ENCODE results near the gene CAMTA1. TPM values are rescaled to one million over a fixed set of nuclear protein-coding genes. Genes with fewer than 3 reads are reported as not detected.

CAMTA1 gene
- polyA plus RNA-seq, 1 of the 3 experiments (the other 2 are of a cell fraction), result 63.1 TPM

- Histone ChIP-seq H3K27ac (ENCODE audit: low read depth in 2 of 2, low read length in 1 of 2) (no peak overlapping the region; a peak in 1 of 4 replicates), H2AFZ (ENCODE audit: low read depth) (no peak overlapping the region), H3K4me2 (no peak overlapping the region), H4K20me1 (ENCODE audit: insufficient read depth) (no peaks in the 10 kb centered on the region), H3K36me3 (replicated peaks in 1 of 2; ENCODE audit: control insufficient read depth in 1 of 2, insufficient read depth in 2 of 2, low read length in 1 of 2) (no peaks in the 10 kb centered on the region), H3K4me1 (ENCODE audit: control insufficient read depth in 1 of 2, insufficient read depth in 2 of 2, low read depth in 1 of 2, low read length in 1 of 2) (peaks cover 0 to 72% of the 10 kb centered on the region in 2 experiments; a peak in 2 of 4 replicates), H3F3A (replicated peaks; ENCODE audit: insufficient read depth) (no peaks in the 10 kb centered on the region), H3K9me3 (no peaks in the 10 kb centered on the region), H3K27me3 (ENCODE audit: insufficient read depth) (no peaks in the 10 kb centered on the region), H3K9ac (no peak overlapping the region), H3K79me2 (ENCODE audit: insufficient read depth) (no peaks in the 10 kb centered on the region), H3K4me3 (ENCODE audit: low read depth in 2 of 2, low read length in 1 of 2) (no peak overlapping the region), H3K9me2 (no peaks in the 10 kb centered on the region)
- WGBS (ENCODE audit: low lambda C conversion rate), result 51% methylated on average over 17 of the region's 18 CpGs
- DNase-seq, result no peak
- ChIA-PET CTCF (interaction anchor here (0.7 kb wide), 1 partner anchor 14 kb away, joined by 3 read pairs; no protein-coding TSS in a partner anchor), POLR2A (interaction anchor here (0.7 kb wide), 1 partner anchor 15 kb away, joined by 3 read pairs; no protein-coding TSS in a partner anchor)
- TF ChIP-seq GATA2 (CRISPR knock-in tag; IDR thresholded peaks at IDR 0.05), result no peak
- TF ChIP-seq PBX3 (IDR thresholded peaks at IDR 0.05), result no peak
- no peak for TF ChIP-seq SMC3 (IDR thresholded peaks at IDR 0.05; ENCODE audit: low read depth, low read length)
- no peak for TF ChIP-seq MEF2A (IDR thresholded peaks at IDR 0.05; ENCODE audit: borderline replicate concordance, low read depth)
- TF ChIP-seq EZH2phosphoT487 (IDR thresholded peaks at IDR 0.05; ENCODE audit: borderline replicate concordance, low read depth), result no peak
- TF ChIP-seq USF2 (IDR thresholded peaks at IDR 0.05; ENCODE audit: borderline replicate concordance, low read depth, low read length), result no peak
- TF ChIP-seq EP300 (IDR thresholded peaks at IDR 0.05; ENCODE audit: borderline replicate concordance in 1 of 2, low read depth in 1 of 2, low read length in 1 of 2), result no peak
These were observed 828.0 kb downstream of the CAMTA1 start for GRCh38 chr1:7613106-7613850.

- no peak overlapping the region for H3K9ac ChIP-seq
- H4K20me1 ChIP-seq (ENCODE audit: insufficient read depth), result no peaks in the 10 kb centered on the region
- DNase-seq, result no peak
- no peaks in the 10 kb centered on the region for H3K9me3 ChIP-seq
- ChIA-PET CTCF (interaction anchor here (0.7 kb wide), 1 partner anchor 14 kb away, joined by 3 read pairs; no protein-coding TSS in a partner anchor), POLR2A (interaction anchor here (0.7 kb wide), 1 partner anchor 14 kb away, joined by 3 read pairs; no protein-coding TSS in a partner anchor)
- peak overlapping the region in 1 of 2 experiments; percentile 60; a peak in 2 of 4 replicates for H3K27ac ChIP-seq (ENCODE audit: low read depth in 2 of 2, low read length in 1 of 2)
- no peak overlapping the region for H3K4me3 ChIP-seq (ENCODE audit: low read depth in 2 of 2, low read length in 1 of 2)
- 78% methylated on average over 4 of the region's 4 CpGs for WGBS (ENCODE audit: low lambda C conversion rate)
- H3K79me2 ChIP-seq (ENCODE audit: insufficient read depth), result no peaks in the 10 kb centered on the region
- H3K36me3 ChIP-seq (replicated peaks in 1 of 2; ENCODE audit: control insufficient read depth in 1 of 2, insufficient read depth in 2 of 2, low read length in 1 of 2), result no peaks in the 10 kb centered on the region
- no peaks in the 10 kb centered on the region for H3K27me3 ChIP-seq (ENCODE audit: insufficient read depth)
- no peak overlapping the region for H3K4me2 ChIP-seq
- no peaks in the 10 kb centered on the region for H3F3A ChIP-seq (replicated peaks; ENCODE audit: insufficient read depth)
- peaks cover 0 to 69% of the 10 kb centered on the region in 2 experiments; a peak in 2 of 4 replicates for H3K4me1 ChIP-seq (ENCODE audit: control insufficient read depth in 1 of 2, insufficient read depth in 2 of 2, low read depth in 1 of 2, low read length in 1 of 2)
- no peak for TF ChIP-seq TAF1 (IDR thresholded peaks at IDR 0.05; ENCODE audit: borderline replicate concordance, low read depth, low read length)
- TF ChIP-seq RCOR1 (IDR thresholded peaks at IDR 0.05; ENCODE audit: low read length), result no peak
- TF ChIP-seq NFIC (IDR thresholded peaks at IDR 0.05; ENCODE audit: borderline replicate concordance), result no peak
- no peak for TF ChIP-seq TEAD4 (IDR thresholded peaks at IDR 0.05; ENCODE audit: borderline replicate concordance, insufficient read depth)
- no peak for TF ChIP-seq MEF2A (IDR thresholded peaks at IDR 0.05; ENCODE audit: borderline replicate concordance, low read depth)
- no peak overlapping the region for H2AFZ ChIP-seq (ENCODE audit: low read depth)
- no peaks in the 10 kb centered on the region for H3K9me2 ChIP-seq
These were observed 828.6 kb downstream of the CAMTA1 start for GRCh38 chr1:7613851-7614205.
